HepG2 (cell line): ENCODE results near the gene SLC25A33. TPM values are rescaled to one million over a fixed set of nuclear protein-coding genes. Genes with fewer than 3 reads are reported as not detected.

Experiments
- ATAC-seq: fragments of 200-7000 bp; cut with Tn5 transposase; 3 replicates; pipeline ENCODE4 v1.9.1; 2020; ENCODE audit warnings: mild to moderate bottlenecking, moderate library complexity
- BruUV-seq: library from RNA; stranded (reverse); fragments of 400-500 nt; replicated peaks from 2 replicates; lab custom pipeline; 2021; lab: Mats Ljungman, UMichigan
- CTCF ChIA-PET: fragments of 300-600 bp; formaldehyde crosslinking; extraction: SDS; loops from one replicate; lab custom pipeline; 2021; ENCODE audit warnings: low total read pairs, inconsistent platforms, low intra/inter-chr PET ratio; lab: Yijun Ruan, JAX
- POLR2A ChIA-PET: fragments of 350-600 bp; sonication (Branson Sonifier 250); formaldehyde crosslinking; loops from one replicate; lab custom pipeline; 2020; ENCODE audit warnings: antibody characterized with exemption, inconsistent platforms; lab: Yijun Ruan, JAX
- DNase-seq: peaks from one replicate; pipeline ENCODE4 v3.0.0-alpha.2; 2015; ENCODE audit warnings: low spot score
- FAIRE-seq: peaks from 3 replicates; lab custom pipeline; 2011; peaks lifted over from hg19 to GRCh38; lab: Jason Lieb, UNC
- H2AFZ ChIP-seq: one replicate; pipeline ENCODE4 v1.6.1; 2011; ENCODE audit warnings: low read length, inconsistent platforms
- H3K27ac ChIP-seq: fragments of 300-600 bp; 3 replicates; pipeline ENCODE4 v1.8.0; 2011; ENCODE audit warnings: mixed run types, mild to moderate bottlenecking, mixed read lengths, low read length, inconsistent platforms; ENCODE audit not compliant: insufficient read depth; ENCODE audit errors: extremely low read length
- H3K27me3 ChIP-seq, 2 experiments: fragments of 200-600 bp in 1 of 2; 2 replicates in 1 of 2; 3 replicates in 1 of 2; pipeline versions ENCODE4 v1.6.0 to v1.8.0; 2011; ENCODE audit warnings: low read length in 2 of 2, mild to moderate bottlenecking in 2 of 2, moderate library complexity in 2 of 2, inconsistent platforms in 1 of 2; ENCODE audit not compliant: insufficient read depth in 2 of 2, control insufficient read depth in 1 of 2
- H3K36me3 ChIP-seq, 2 experiments: fragments of 200-600 bp in 1 of 2; replicated peaks in 1 of 2; 2 replicates in 1 of 2; 3 replicates in 1 of 2; pipeline versions ENCODE4 v1.5.1 to v1.8.0; 2011; ENCODE audit warnings: low read length in 2 of 2, inconsistent platforms in 1 of 2; ENCODE audit not compliant: insufficient read depth in 2 of 2, control insufficient read depth in 1 of 2
- H3K4me1 ChIP-seq: 2 replicates; pipeline ENCODE4 v1.5.1; 2012; ENCODE audit warnings: low read length, inconsistent platforms; ENCODE audit not compliant: insufficient read depth
- H3K4me2 ChIP-seq: 2 replicates; pipeline ENCODE4 v1.6.0; 2011; ENCODE audit warnings: low read depth, low read length, inconsistent platforms
- H3K4me3 ChIP-seq, 3 experiments: fragments of 200-600 bp in 1 of 3; sonication (generic), shearing (Covaris generic) in 1 of 3; replicated peaks in 1 of 3; 2 replicates each; pipeline ENCODE4 v1.5.1; 2011 to 2016; ENCODE audit warnings: low read length in 3 of 3, inconsistent platforms in 2 of 3, low read depth in 2 of 3, mild to moderate bottlenecking in 2 of 3, control low read depth in 1 of 3, mixed read lengths in 1 of 3; ENCODE audit not compliant: insufficient read depth in 1 of 3
- H3K79me2 ChIP-seq: one replicate; pipeline ENCODE4 v1.6.1; 2011; ENCODE audit warnings: low read length, inconsistent platforms; ENCODE audit not compliant: insufficient read depth
- H3K9ac ChIP-seq: 2 replicates; pipeline ENCODE4 v1.6.0; 2011; ENCODE audit warnings: mild to moderate bottlenecking, low read depth, low read length, inconsistent platforms; ENCODE audit not compliant: insufficient read depth
- H3K9me3 ChIP-seq: 2 replicates; pipeline ENCODE4 v1.5.1; 2012; ENCODE audit warnings: mild to moderate bottlenecking, low read length
- H4K20me1 ChIP-seq: 2 replicates; pipeline ENCODE4 v1.6.0; 2011; ENCODE audit warnings: inconsistent platforms, mild to moderate bottlenecking, low read length, moderate library complexity; ENCODE audit not compliant: insufficient read depth
- ARID2 ChIP-seq: sonication (generic); formaldehyde crosslinking; IDR thresholded peaks from 2 replicates; pipeline ENCODE4 v1.8.1; 2022; ENCODE audit warnings: mild to moderate bottlenecking, missing genetic modification reagents, borderline replicate concordance
- GZF1 ChIP-seq: sonication (generic); formaldehyde crosslinking; IDR thresholded peaks from 2 replicates; pipeline ENCODE4 v1.5.1; 2020; ENCODE audit warnings: mild to moderate bottlenecking, missing genetic modification reagents
- HDAC1 ChIP-seq: sonication (generic); formaldehyde crosslinking; IDR thresholded peaks from 2 replicates; pipeline ENCODE4 v1.5.1; 2020; ENCODE audit warnings: mild to moderate bottlenecking, missing genetic modification reagents
- ISL2 ChIP-seq: sonication (generic); formaldehyde crosslinking; IDR thresholded peaks from 2 replicates; pipeline ENCODE4 v1.5.0; 2020; ENCODE audit warnings: missing genetic modification reagents
- NFIC ChIP-seq: IDR thresholded peaks from 2 replicates; pipeline ENCODE4 v1.6.1; 2012; ENCODE audit warnings: mild to moderate bottlenecking, low read length, inconsistent platforms
- SAP130 ChIP-seq: IDR thresholded peaks from 2 replicates; pipeline ENCODE4 v1.6.1; 2016; ENCODE audit warnings: low read depth
- ZNF350 ChIP-seq: sonication (generic); formaldehyde crosslinking; IDR thresholded peaks from 2 replicates; pipeline ENCODE4 v1.4.0; 2020; ENCODE audit warnings: mild to moderate bottlenecking, low read depth, missing genetic modification reagents, borderline replicate concordance
- ZNF674 ChIP-seq: sonication (generic); formaldehyde crosslinking; IDR thresholded peaks from 2 replicates; pipeline ENCODE4 v1.5.0; 2020; ENCODE audit warnings: low read depth, mild to moderate bottlenecking, missing genetic modification reagents
- ZNF841 ChIP-seq: sonication (generic); formaldehyde crosslinking; IDR thresholded peaks from 2 replicates; pipeline ENCODE4 v1.8.1; 2023; ENCODE audit warnings: missing genetic modification reagents, borderline replicate concordance
- WGBS: methylation state at CpG from one replicate; pipeline ENCODE4 v1.1.6; 2017; ENCODE audit warnings: low lambda C conversion rate; 5-methylcytosine and 5-hydroxymethylcytosine counted together
- in situ Hi-C: cut with HindIII; loops from 2 replicates; pipeline ENCODE4 v1.10.0; 2017; ENCODE audit warnings: low pct_unique_long_range_greater_than_20kb; ENCODE audit not compliant: extremely low pct_ligation_motif_present
- intact Hi-C: fragments of 100-400 bp; cut with micrococcal nuclease; formaldehyde crosslinking; loops from one replicate; pipeline ENCODE4 v1.10.0; 2022; ENCODE audit not compliant: unreplicated experiment
- polyA plus RNA-seq, 8 experiments: library from polyadenylated mRNA; depleted of rRNA in 3 of 8; stranded (reverse) in 7 of 8; unstranded in 1 of 8; fragments of >200 nt; fragmentation: Illumina TruSeq in 4 of 8; extraction: Trizol in 4 of 8; gene quantifications; 2 replicates each; pipeline versions ENCODE4 v1.2.1 to v1.2.3, GENCODE V29; 2011 to 2016; ENCODE audit warnings: low read depth in 4 of 8, missing spikeins in 1 of 8, mixed read lengths in 1 of 8; ENCODE audit not compliant: insufficient read depth in 1 of 8
- total RNA-seq, 5 experiments: library from RNA; depleted of rRNA; stranded (reverse); fragments of >200 nt; fragmentation: Illumina TruSeq; extraction: Trizol; gene quantifications; 2 replicates each; pipeline ENCODE4 v1.2.3, GENCODE V29; 2016; ENCODE audit warnings: low read depth in 1 of 5
- TF ChIP-seq, protein P1 (sequence below): sonication (generic); formaldehyde crosslinking; IDR thresholded peaks from 2 replicates; pipeline ENCODE4 v1.5.1; 2020; ENCODE audit warnings: missing genetic modification reagents, mild to moderate bottlenecking, borderline replicate concordance

SLC25A33 gene
- total and polyA plus RNA-seq, 2 of the 13 experiments (the other 11 are each of a cell fraction or from before 2014, with no cell fraction given): 15.4 to 50.3 TPM

DNA sequence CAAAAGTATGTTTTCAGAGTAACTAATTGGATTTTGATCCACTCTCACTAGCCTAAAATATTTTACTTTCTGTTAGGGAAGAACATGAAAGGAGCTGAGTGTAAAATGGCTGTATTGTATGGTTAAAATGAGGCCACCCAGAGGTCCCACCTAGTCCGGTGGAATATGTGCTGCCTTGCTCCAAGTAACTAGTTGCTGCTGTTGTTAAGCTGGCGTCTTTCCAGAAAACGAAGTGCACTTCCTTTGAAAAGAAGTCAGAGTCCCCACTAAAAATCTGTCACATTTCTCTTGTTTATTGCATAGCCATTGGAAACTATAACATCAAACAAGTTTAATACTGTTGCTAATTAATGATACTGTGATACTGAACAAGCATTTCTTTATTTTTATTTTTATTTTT lies 3.2 kb downstream of the SLC25A33 start:
- TF ChIP-seq SAP130 (CRISPR knock-in tag) (peak; percentile 42), ZNF674 (CRISPR knock-in tag) (no peak), ZNF350 (CRISPR knock-in tag) (no peak), NFIC (peak; percentile 32; the same call in 1 of the 2 replicates), ZNF841 (CRISPR knock-in tag) (0 out of 2 replicates have a peak, but pooled peaks have one; percentile 42), GZF1 (CRISPR knock-in tag) (no peak), ARID2 (CRISPR knock-in tag) (no peak), ISL2 (CRISPR knock-in tag) (no peak), HDAC1 (CRISPR knock-in tag) (peak; percentile 25; the same call in 1 of the 2 replicates)
- TF ChIP-seq, protein P1, sequence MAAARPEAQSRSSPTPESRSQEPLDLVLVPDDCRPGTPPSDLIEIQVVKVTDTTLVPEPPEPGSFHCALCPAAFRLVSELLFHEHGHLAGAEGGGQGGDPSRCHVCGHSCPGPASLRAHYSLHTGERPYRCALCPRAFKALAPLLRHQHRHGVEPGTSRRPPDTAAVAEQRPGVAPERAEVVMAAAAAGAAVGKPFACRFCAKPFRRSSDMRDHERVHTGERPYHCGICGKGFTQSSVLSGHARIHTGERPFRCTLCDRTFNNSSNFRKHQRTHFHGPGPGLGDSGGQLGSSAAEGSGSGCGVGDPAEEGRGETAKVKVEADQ: no peak
- no peak overlapping the region for H2AFZ ChIP-seq
- FAIRE-seq: peak; percentile 23
- POLR2A ChIA-PET: interaction anchor here (0.7 to 1.8 kb wide), 2 partner anchors 9 to 11 kb away, joined by 3 to 6 read pairs; no protein-coding TSS in a partner anchor
- peaks cover 72% of the 10 kb centered on the region for H3K79me2 ChIP-seq
- no peaks in the 10 kb centered on the region for H3K27me3 ChIP-seq
- CTCF ChIA-PET: no interaction called here
- no peaks in the 10 kb centered on the region for H3K9me3 ChIP-seq
- BruUV-seq: no TSS peak
- H3K4me1 ChIP-seq: peaks cover 78% of the 10 kb centered on the region
- H3K4me2 ChIP-seq: peak overlapping the region; percentile 85
- in situ Hi-C loops (no loop called here), intact Hi-C loops (no loop called here)
- peak overlapping the region; percentile 79 for H3K27ac ChIP-seq
- 4% methylated on average over 3 of the region's 3 CpGs for WGBS
- peak overlapping the region; percentile 58 for H3K9ac ChIP-seq
- peak; percentile 66 for DNase-seq
- H3K36me3 ChIP-seq: peaks cover 0 to 4% of the 10 kb centered on the region in 2 experiments; a peak in 2 of 5 replicates
- peak overlapping the region; percentile 49 to 97 (median 67); a peak in 5 of 6 replicates for H3K4me3 ChIP-seq
- no peak for ATAC-seq
- H4K20me1 ChIP-seq: peaks cover 15% of the 10 kb centered on the region
